HG03354 (cell line): ENCODE results near the gene OGFR.

Experiments
- ATAC-seq: cut with Tn5 transposase; IDR thresholded peaks from one replicate; pipeline ENCODE4 v1.9.1; 2021; ENCODE audit warnings: mild to moderate bottlenecking; ENCODE audit not compliant: unreplicated experiment, poor library complexity, severe bottlenecking

The OGFR gene

GRCh38 chr20:62768551-62769287 lies 35.9 kb upstream of the OGFR start:
- ATAC-seq: no peak

- ATAC-seq: no peak
Measured at GRCh38 chr20:62769346-62770071, 35.1 kb upstream of the OGFR start.

GRCh38 chr20:62770111-62770910 lies 34.3 kb upstream of the OGFR start:
- ATAC-seq: no peak

- ATAC-seq: no peak
Measured at GRCh38 chr20:62770916-62771315, 33.7 kb upstream of the OGFR start.

GRCh38 chr20:62771396-62772102 lies 33.1 kb upstream of the OGFR start:
- ATAC-seq: no peak

- no peak for ATAC-seq
Measured at GRCh38 chr20:62772103-62772611, 32.5 kb upstream of the OGFR start.

GRCh38 chr20:62772619-62772989 lies 32.0 kb upstream of the OGFR start:
- ATAC-seq: no peak

- no peak for ATAC-seq
Measured at GRCh38 chr20:62772990-62773844, 31.4 kb upstream of the OGFR start.

GRCh38 chr20:62773845-62774714 lies 30.6 kb upstream of the OGFR start:
- ATAC-seq: no peak

- no peak for ATAC-seq
Measured at GRCh38 chr20:62774762-62775161, 29.9 kb upstream of the OGFR start.

- no peak for ATAC-seq
Measured at GRCh38 chr20:62775206-62775605, 29.4 kb upstream of the OGFR start.

- ATAC-seq: no peak
Measured at GRCh38 chr20:62776035-62776691, 28.5 kb upstream of the OGFR start.

- no peak for ATAC-seq
Measured at GRCh38 chr20:62776692-62777527, 27.7 kb upstream of the OGFR start.

- ATAC-seq: no peak
Measured at GRCh38 chr20:62777528-62777830, 27.2 kb upstream of the OGFR start.

- ATAC-seq: no peak
Measured at GRCh38 chr20:62778058-62778457, 26.6 kb upstream of the OGFR start.

- no peak for ATAC-seq
Measured at GRCh38 chr20:62778601-62779416, 25.8 kb upstream of the OGFR start.
